Kidney epithelial cell (primary cell): Measurements from ENCODE around the gene EXPH5. TPM values are rescaled to one million over a fixed set of nuclear protein-coding genes. Genes with fewer than 3 reads are reported as not detected.

Experiments used
- DNase-seq: peaks from one replicate; pipeline ENCODE4 v3.0.0-alpha.2; 2010; ENCODE audit warnings: low read depth
- H3K27me3 ChIP-seq: 2 replicates; pipeline ENCODE4 v1.6.0; 2011; ENCODE audit warnings: low read length; ENCODE audit not compliant: control insufficient read depth, insufficient read depth
- H3K36me3 ChIP-seq: 2 replicates; pipeline ENCODE4 v1.5.1; 2011; ENCODE audit warnings: low read length; ENCODE audit not compliant: control insufficient read depth, insufficient read depth
- H3K4me3 ChIP-seq: 2 replicates; pipeline ENCODE4 v1.5.1; 2011; ENCODE audit warnings: low read depth, mild to moderate bottlenecking, control low read depth, low read length
- CTCF ChIP-seq: IDR thresholded peaks from 2 replicates; pipeline ENCODE4 v1.5.1; 2011; ENCODE audit warnings: mild to moderate bottlenecking, moderate library complexity, low read length, control low read depth, inconsistent platforms; ENCODE audit not compliant: insufficient read depth, poor library complexity, severe bottlenecking
- total RNA-seq: library from RNA; depleted of rRNA; stranded (reverse); fragments of >200 nt; gene quantifications from 2 replicates; pipeline ENCODE4 v1.2.3, GENCODE V29; 2015

Gene EXPH5
- total RNA-seq, 1 donor from 2014 or later = 8.5 TPM

DNA sequence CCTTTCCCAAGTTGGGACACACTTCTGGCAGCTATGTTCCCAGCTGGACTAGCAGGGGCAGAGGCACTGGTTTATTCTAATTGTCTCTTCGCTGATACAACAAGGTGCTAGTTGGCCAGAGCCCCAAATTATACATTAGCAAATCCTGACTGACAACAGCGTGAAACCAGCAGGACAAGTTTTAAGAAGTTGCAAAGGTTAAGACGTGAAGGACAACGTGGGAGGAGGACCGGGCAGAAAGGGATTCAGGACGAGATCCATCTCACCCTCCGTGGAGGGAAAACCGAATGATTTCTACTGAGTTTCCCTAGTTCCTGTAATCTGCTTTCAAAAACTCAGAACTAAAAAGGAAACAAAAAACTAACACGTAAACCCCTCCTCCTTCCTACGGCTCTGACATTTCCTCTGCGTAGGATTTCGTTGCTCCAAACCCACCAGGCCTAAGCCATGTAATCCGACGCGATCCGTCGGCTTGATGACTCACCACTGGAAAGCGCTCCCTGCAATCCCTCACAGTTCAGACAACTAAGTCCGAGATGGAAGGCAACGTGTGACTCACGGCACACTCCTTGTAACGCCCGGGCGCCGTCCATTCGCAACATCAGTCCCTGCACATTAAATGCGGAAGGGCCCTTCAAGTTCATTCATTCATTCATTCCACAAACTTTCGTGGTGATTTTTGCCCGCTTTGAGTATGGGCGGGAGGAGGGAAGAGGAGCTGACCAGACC, 96.1 kb downstream of the EXPH5 start:
- DNase-seq = peak; percentile 93
- no peak for TF ChIP-seq CTCF
- Histone ChIP-seq H3K27me3 (no peaks in the 10 kb centered on the region), H3K4me3 (peak overlapping the region; percentile 55), H3K36me3 (no peaks in the 10 kb centered on the region)

DNA sequence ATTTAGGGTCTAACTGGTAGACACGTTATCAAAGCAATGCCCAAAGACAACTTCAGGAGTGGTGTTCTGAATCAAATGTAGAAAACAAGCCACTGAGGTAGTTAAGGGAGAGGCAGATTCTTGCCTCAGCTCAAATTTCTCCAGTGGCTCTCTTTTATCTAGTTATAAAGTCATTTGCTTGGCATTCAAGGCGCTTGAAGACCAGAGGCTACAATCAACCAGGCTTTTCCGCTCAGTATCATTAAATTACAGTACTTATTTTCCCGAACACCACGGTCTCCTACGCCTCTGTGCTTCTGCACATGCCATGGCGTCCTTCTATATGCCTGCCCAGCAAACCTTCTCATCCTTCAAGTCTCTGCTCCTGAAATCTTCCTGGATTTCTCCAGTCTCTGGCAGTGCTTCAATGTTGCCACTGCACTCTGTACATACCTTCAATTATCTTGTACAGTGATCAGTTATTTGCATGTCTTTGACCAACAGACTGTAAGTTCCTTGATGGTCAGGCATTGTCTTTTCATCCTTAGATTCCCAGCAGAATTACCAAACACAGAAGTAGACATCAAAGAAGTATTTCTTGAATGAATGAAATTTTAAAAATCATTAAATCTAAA, 96.8 kb downstream of the EXPH5 start:
- TF ChIP-seq CTCF = no peak
- no peak for DNase-seq
- Histone ChIP-seq H3K4me3 (peak overlapping the region; percentile 55), H3K36me3 (no peaks in the 10 kb centered on the region), H3K27me3 (no peaks in the 10 kb centered on the region)

DNA sequence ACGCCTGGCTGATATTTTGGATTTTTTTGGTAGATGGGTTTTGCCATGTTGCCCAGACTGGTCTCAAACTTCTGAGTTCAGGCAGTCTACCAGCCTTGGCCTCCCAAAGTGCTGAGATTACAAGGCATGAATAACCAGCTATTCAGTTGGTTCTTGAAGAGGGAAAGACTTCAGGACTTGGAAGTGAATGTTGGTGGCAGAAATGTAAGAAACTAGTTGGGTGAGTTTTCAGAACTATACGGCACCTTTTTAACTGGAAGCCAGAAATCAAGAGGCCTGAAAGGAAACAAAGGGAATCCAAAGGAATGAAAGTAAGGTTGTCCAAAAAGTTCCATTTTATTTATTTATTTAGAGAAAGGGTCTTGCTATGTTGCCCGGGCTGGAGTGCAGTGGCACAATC, 98.2 kb downstream of the EXPH5 start:
- Histone ChIP-seq H3K4me3 (no peak overlapping the region), H3K36me3 (no peaks in the 10 kb centered on the region), H3K27me3 (no peaks in the 10 kb centered on the region)
- no peak for TF ChIP-seq CTCF
- DNase-seq = no peak

- Histone ChIP-seq H3K27me3 (no peaks in the 10 kb centered on the region), H3K36me3 (no peaks in the 10 kb centered on the region), H3K4me3 (no peak overlapping the region)
- no peak for TF ChIP-seq CTCF
- DNase-seq = no peak
Observed at GRCh38 chr11:108494182-108494581, 99.4 kb downstream of the EXPH5 start.

- no peaks in the 10 kb centered on the region for H3K27me3 ChIP-seq
- TF ChIP-seq CTCF = no peak
- H3K4me3 ChIP-seq = no peak overlapping the region
- DNase-seq = no peak
- no peaks in the 10 kb centered on the region for H3K36me3 ChIP-seq
Observed at GRCh38 chr11:108491936-108492335, 101.6 kb downstream of the EXPH5 start.

DNA sequence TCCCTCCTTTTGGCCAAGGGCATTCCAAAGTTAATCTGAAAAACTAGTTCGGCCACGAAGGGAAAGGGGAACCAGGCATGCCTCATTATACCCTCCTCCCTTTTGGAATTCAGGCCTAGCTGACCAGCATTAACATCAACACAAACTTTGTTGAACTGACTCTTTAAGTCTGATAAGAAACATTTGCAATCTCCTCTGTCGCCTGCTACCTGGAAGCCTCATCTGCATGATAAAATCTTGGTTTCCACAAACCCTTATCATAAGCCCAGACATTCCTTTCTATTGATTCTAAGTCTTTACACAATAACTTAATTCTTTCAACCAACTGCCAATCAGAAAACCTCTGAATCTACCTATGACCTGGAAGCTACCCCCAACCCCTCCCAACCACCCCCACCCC, 106.7 kb downstream of the EXPH5 start:
- H3K4me3 ChIP-seq = no peak overlapping the region
- no peaks in the 10 kb centered on the region for H3K36me3 ChIP-seq
- no peak for DNase-seq
- no peak for TF ChIP-seq CTCF
- no peaks in the 10 kb centered on the region for H3K27me3 ChIP-seq
